SW 1271 (cell line): ENCODE measurements around the gene TYMS.

ENCODE experiments used
- DNase-seq, 2 experiments: peaks; one replicate each; lab custom pipeline; 2025; lab: John Stamatoyannopoulos, UW

Gene TYMS

DNA sequence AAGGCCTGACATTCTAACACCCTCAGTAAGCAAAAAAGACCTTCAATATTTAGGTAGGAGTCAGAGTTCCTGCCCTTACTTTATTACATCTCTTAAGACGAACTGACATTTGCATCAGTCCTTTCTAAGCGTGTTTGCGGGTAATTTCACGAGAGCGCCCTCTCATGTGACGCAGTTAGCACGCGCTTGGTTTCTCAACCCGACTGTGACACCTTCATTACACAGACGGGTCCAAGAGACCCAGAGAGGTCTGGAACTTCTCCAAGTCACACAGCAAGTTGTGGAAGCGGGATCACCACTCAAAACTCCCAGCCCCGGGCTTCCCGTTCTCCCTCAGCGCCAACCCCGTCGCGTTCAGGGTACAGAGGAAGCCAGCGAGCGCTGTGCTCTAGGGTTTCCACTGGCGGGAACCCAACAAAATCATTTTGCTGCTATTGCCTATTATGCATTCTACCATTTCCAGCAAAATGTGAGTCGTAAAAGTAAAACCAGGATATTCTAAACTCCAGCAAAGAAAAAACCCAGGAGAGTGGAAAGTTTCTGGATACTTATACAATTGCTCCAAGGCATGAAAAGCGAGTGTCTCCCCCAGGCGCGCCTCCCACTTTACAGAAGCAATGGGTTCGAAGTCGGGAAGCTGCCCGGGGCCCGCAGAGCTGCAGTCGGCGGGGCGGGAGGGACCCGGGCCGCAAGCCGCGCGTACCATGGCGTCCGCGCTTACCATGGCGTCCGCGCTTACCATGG is 54.4 kb downstream of the TYMS start:
- peak; percentile 24 to 34 for DNase-seq

DNA sequence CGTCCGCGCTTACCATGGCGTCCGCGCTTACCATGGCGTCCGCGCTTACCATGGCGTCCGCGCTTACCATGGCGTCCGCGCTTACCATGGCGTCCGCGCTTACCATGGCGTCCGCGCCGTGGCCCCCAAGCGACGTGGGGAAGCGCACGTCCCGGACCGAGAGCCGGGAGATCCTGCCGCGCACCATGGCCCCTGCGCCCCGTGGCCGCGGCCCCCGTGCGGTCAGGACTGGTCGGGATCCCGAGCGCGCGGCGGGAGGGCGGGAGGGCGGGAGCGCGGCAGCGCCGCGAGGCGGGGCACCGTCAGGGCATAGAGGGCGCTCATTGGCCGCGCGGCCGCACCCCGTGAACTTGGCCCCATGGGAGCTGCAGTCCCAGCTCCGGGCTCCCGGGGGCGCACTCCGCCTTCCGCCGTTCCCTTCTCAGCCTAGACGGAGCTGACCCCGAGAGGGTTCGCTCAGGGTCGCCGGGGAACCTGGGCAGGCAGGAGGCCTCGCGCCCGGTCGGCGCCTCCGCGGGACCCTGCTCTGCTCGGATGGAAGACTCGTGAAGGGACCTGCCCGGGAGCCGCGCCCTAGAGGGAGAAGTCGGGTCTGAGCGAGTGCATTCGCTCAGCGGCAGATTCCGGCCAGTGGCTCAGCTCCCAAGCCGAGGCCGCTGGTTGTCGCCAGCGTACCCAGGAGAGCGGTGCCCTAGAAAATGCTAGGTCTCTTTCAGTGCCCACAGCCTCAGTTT is 55.1 kb downstream of the TYMS start, which contains the start of gene ENOSF1:
Gene ENOSF1, minus strand, starts transcription at position 230 of the 734 bp plus-strand sequence. Its CDS starts 43 bp downstream, at position 187.
- DNase-seq = peak; percentile 9 to 54

DNA sequence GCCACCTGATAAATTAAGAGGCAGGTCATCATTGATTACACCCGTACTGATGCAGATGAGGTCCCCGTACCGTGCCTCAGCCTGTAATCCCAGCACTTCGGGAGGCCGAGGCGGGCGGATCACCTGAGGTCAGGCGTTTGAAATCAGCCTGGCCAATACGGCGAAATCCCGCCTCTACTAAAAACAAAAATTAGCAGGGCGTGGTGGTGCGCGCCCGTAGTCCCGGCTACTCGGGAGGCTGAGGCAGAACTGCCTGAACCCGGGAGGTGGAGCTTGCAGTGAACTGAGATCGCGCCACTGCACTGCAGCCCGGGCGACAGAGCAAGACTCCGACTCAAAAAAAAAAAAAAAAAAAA is 55.7 kb downstream of the TYMS start:
- no peak for DNase-seq

DNA sequence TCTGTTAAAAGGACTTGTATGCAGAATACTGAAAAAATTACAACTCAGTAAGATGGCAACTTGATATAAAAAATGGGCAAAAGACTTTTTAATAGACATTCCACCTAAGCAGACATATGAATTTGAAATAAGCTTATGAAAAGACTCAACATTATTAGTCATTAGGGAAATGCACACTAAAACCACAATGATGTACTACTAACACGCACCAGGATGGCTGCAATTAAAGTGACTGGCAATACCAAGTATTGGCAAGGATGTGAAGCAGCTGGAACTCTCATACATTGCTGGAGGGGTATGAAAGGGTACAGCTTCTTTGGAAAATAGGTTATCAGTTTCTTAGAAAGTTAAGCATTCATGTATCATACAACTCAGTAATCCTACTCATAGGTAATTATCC is 58.2 kb downstream of the TYMS start:
- DNase-seq = no peak

DNA sequence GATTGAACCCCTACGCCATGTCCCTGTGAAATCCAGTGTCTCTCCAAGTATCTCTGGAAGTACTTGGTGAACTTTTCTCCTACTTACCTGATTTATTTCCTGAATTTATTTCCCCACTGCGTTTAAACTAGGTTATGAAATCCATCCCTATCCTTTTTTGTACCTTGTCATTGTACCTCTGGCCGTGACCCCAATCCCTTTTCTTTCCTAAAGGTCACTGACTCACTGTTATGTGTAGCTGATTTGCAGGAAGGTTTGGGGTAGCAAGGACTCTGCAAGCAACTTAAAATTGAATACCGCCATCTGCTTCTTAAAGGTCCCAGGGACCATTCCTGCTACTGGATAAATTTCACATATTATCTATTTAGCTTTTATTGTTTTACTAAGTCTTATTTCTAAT is 59.5 kb downstream of the TYMS start:
- DNase-seq = no peak
